ENCODE measurements around the gene IP6K3. TPM values are rescaled to one million over a fixed set of nuclear protein-coding genes. Genes with fewer than 3 reads are reported as not detected.
A peak's percentile ranks its signal among the peaks of the same experiment; 100 is the strongest.

Gene IP6K3
- polyA plus RNA-seq, 1 of the 3 experiments (the other 2 are of a cell fraction): 0.21 TPM

DNA sequence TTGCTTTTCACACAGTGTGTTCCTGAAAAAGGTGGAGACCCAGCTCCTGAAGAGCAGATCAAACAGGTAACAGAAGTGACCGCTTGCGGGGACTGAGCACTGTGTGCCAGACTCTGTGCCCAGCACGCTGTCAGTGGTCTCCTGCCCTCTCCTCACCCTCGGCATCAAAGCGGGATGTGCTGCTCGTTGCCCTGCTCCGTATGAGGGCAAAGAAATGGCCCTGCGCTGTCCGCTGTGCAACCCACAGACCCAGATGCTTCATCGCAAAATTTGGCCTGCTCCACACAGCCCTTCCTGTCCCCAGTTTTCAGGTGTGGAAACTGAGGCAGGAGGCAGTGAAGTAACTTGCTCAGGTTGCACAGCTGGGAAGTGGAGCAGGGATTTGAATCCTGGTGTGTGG lies 48.9 kb downstream of the IP6K3 start:
- CTCF ChIA-PET: interaction anchor here (0.8 to 4.2 kb wide), 7 partner anchors 11 to 357 kb away, joined by 3 to 19 read pairs (median 3); partner anchors contain the start of gene UQCC2
- H3K27ac ChIP-seq (ENCODE audit: low read depth in 2 of 2, low read length in 1 of 2): peak overlapping the region in 1 of 2 experiments; percentile 11; a peak in 2 of 4 replicates
- no peak overlapping the region for H3K4me3 ChIP-seq (ENCODE audit: low read depth in 2 of 2, low read length in 1 of 2)
- H3K27me3 ChIP-seq (ENCODE audit: insufficient read depth): no peaks in the 10 kb centered on the region
- no peaks in the 10 kb centered on the region for H3K9me3 ChIP-seq
- no peak for DNase-seq
- 96% methylated on average over 10 of the region's 10 CpGs for WGBS (ENCODE audit: low lambda C conversion rate)
- no peaks in the 10 kb centered on the region for H4K20me1 ChIP-seq (ENCODE audit: insufficient read depth)
- H3K79me2 ChIP-seq (ENCODE audit: insufficient read depth): no peaks in the 10 kb centered on the region
- H3F3A ChIP-seq (replicated peaks; ENCODE audit: insufficient read depth): peaks cover 14% of the 10 kb centered on the region
- peaks cover 34 to 47% of the 10 kb centered on the region in 2 experiments; a peak in 3 of 4 replicates for H3K4me1 ChIP-seq (ENCODE audit: control insufficient read depth in 1 of 2, insufficient read depth in 2 of 2, low read depth in 1 of 2, low read length in 1 of 2)
- H3K9ac ChIP-seq: no peak overlapping the region
- no peaks in the 10 kb centered on the region for H3K9me2 ChIP-seq
- H3K36me3 ChIP-seq (replicated peaks in 1 of 2; ENCODE audit: control insufficient read depth in 1 of 2, insufficient read depth in 2 of 2, low read length in 1 of 2): peaks cover 5 to 40% of the 10 kb centered on the region in 2 experiments
- POLR2A ChIA-PET: interaction anchor here (1.4 kb wide), 1 partner anchor 13 kb away, joined by 4 read pairs; the partner anchor contains the start of gene UQCC2
- H3K4me2 ChIP-seq: no peak overlapping the region
- no peak for TF ChIP-seq MXI1 (IDR thresholded peaks at IDR 0.05; ENCODE audit: low read depth, low read length)
- TF ChIP-seq EZH2phosphoT487 (IDR thresholded peaks at IDR 0.05; ENCODE audit: borderline replicate concordance, low read depth): no peak
- TF ChIP-seq, protein P1, sequence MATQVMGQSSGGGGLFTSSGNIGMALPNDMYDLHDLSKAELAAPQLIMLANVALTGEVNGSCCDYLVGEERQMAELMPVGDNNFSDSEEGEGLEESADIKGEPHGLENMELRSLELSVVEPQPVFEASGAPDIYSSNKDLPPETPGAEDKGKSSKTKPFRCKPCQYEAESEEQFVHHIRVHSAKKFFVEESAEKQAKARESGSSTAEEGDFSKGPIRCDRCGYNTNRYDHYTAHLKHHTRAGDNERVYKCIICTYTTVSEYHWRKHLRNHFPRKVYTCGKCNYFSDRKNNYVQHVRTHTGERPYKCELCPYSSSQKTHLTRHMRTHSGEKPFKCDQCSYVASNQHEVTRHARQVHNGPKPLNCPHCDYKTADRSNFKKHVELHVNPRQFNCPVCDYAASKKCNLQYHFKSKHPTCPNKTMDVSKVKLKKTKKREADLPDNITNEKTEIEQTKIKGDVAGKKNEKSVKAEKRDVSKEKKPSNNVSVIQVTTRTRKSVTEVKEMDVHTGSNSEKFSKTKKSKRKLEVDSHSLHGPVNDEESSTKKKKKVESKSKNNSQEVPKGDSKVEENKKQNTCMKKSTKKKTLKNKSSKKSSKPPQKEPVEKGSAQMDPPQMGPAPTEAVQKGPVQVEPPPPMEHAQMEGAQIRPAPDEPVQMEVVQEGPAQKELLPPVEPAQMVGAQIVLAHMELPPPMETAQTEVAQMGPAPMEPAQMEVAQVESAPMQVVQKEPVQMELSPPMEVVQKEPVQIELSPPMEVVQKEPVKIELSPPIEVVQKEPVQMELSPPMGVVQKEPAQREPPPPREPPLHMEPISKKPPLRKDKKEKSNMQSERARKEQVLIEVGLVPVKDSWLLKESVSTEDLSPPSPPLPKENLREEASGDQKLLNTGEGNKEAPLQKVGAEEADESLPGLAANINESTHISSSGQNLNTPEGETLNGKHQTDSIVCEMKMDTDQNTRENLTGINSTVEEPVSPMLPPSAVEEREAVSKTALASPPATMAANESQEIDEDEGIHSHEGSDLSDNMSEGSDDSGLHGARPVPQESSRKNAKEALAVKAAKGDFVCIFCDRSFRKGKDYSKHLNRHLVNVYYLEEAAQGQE (IDR thresholded peaks at IDR 0.05; ENCODE audit: low read depth, low read length): no peak
- TF ChIP-seq RXRA (IDR thresholded peaks at IDR 0.05; ENCODE audit: borderline replicate concordance, low read depth): no peak
- no peak for TF ChIP-seq RCOR1 (IDR thresholded peaks at IDR 0.05; ENCODE audit: low read length)
- no peak for TF ChIP-seq FOXM1 (IDR thresholded peaks at IDR 0.05; ENCODE audit: low read depth)
- no peak for TF ChIP-seq CHD2 (IDR thresholded peaks at IDR 0.05; ENCODE audit: low read length, partially characterized antibody)
- TF ChIP-seq, protein P2, sequence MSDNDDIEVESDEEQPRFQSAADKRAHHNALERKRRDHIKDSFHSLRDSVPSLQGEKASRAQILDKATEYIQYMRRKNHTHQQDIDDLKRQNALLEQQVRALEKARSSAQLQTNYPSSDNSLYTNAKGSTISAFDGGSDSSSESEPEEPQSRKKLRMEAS (IDR thresholded peaks at IDR 0.05; ENCODE audit: low read depth): no peak
- TF ChIP-seq YY1 (IDR thresholded peaks at IDR 0.05; ENCODE audit: low read depth): no peak
- no peak for TF ChIP-seq GABPA (IDR thresholded peaks at IDR 0.05; ENCODE audit: low read depth)
- TF ChIP-seq SMC3 (IDR thresholded peaks at IDR 0.05; ENCODE audit: low read depth, low read length): no peak
- TF ChIP-seq, protein P3, sequence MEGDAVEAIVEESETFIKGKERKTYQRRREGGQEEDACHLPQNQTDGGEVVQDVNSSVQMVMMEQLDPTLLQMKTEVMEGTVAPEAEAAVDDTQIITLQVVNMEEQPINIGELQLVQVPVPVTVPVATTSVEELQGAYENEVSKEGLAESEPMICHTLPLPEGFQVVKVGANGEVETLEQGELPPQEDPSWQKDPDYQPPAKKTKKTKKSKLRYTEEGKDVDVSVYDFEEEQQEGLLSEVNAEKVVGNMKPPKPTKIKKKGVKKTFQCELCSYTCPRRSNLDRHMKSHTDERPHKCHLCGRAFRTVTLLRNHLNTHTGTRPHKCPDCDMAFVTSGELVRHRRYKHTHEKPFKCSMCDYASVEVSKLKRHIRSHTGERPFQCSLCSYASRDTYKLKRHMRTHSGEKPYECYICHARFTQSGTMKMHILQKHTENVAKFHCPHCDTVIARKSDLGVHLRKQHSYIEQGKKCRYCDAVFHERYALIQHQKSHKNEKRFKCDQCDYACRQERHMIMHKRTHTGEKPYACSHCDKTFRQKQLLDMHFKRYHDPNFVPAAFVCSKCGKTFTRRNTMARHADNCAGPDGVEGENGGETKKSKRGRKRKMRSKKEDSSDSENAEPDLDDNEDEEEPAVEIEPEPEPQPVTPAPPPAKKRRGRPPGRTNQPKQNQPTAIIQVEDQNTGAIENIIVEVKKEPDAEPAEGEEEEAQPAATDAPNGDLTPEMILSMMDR (IDR thresholded peaks at IDR 0.05): no peak
- no peak overlapping the region for H2AFZ ChIP-seq (ENCODE audit: low read depth)

Data from SK-N-SH (cell line).